GM19328 (cell line): ENCODE measurements around the gene DPP4.
"Not testable (repeated sequence)": the region's sequence is repeated elsewhere in the genome, so short reads cannot be mapped to it uniquely, and the experiment has no call there.

ENCODE experiments used
- ATAC-seq: cut with Tn5 transposase; IDR thresholded peaks from one replicate; pipeline ENCODE4 v1.9.1; 2021; ENCODE audit warnings: mild to moderate bottlenecking, moderate library complexity; ENCODE audit not compliant: unreplicated experiment

DPP4 gene

GRCh38 chr2:161965994-161966393, 108.0 kb downstream of the DPP4 start:
- ATAC-seq: no peak

GRCh38 chr2:161964160-161964559, 109.9 kb downstream of the DPP4 start:
- ATAC-seq: no peak

GRCh38 chr2:161962160-161962559, 111.9 kb downstream of the DPP4 start:
- ATAC-seq: no peak

GRCh38 chr2:161961061-161961460, 113.0 kb downstream of the DPP4 start:
- ATAC-seq: no peak

- no peak for ATAC-seq
These were observed 117.3 kb downstream of the DPP4 start for GRCh38 chr2:161956738-161957137.

GRCh38 chr2:161955211-161955610, 118.8 kb downstream of the DPP4 start:
- no peak for ATAC-seq

GRCh38 chr2:161954103-161954502, 119.9 kb downstream of the DPP4 start:
- no peak for ATAC-seq

- not testable (repeated sequence) for ATAC-seq
These were observed 120.6 kb downstream of the DPP4 start for GRCh38 chr2:161953367-161953766.

- no peak for ATAC-seq
These were observed 121.2 kb downstream of the DPP4 start for GRCh38 chr2:161952783-161953191.

GRCh38 chr2:161947836-161948235, 126.2 kb downstream of the DPP4 start:
- no peak for ATAC-seq

- ATAC-seq: no peak
These were observed 126.6 kb downstream of the DPP4 start for GRCh38 chr2:161947406-161947805.

- ATAC-seq: no peak
These were observed 127.4 kb downstream of the DPP4 start for GRCh38 chr2:161946489-161947107.

GRCh38 chr2:161943011-161943410, 131.0 kb downstream of the DPP4 start:
- ATAC-seq: no peak
